ENCODE measurements around the gene ABCF2.
A peak's percentile ranks its signal among the peaks of the same experiment; 100 is the strongest.

Gene ABCF2

DNA sequence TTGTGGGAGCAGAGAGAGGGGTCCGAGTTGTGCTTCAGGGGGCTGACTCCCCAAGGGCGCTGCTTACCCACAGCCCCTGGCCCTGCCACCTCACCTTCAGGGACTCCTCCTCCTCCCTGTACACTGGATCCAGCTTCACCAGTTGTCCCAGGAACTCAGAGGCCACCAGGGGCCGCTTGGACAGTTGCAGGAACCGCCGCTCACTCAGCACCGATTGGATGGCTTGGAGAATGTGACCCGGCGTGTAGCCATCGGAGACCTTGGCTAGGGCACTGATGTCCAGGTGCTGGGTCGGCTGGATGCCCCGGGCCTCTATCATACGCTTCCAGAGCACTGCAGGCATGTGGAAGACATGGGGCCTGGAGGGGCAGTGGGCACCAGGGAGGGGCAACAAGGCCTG is 35.5 kb downstream of the ABCF2 start:
- no peak for DNase-seq

DNA sequence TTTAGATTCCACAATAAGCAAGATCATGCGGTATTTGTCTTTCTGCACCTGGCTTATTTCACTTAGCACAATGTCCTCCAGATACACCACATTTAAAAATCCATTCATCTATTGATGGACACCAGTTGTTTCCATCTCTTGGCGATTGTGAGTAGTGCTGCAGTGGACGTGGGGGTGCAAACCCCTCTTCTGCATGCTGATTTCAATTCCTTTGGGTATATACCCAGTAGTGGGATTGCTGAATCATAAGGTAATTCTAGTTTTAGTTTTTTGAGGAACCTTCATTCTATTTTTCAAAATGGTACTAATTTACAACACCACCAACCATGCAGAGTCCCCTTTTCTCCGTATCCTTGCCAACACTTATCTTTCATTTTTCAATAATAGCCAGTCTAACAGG is 38.0 kb downstream of the ABCF2 start:
- DNase-seq = no peak

DNA sequence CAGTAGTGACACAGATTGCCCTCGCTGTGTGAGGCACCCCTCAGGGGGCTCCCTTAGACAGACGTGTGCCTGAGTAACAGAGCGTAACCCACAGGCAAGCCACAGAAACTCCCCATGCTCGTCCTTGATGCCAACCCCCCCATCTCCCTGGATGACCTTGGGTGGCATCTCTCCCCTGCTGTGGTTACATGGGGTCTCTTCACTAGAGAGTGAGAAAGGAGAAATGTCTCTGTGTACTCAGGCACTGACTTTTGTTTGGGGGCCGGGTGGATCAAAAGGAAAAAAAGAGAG is 38.8 kb downstream of the ABCF2 start:
- DNase-seq = no peak

DNA sequence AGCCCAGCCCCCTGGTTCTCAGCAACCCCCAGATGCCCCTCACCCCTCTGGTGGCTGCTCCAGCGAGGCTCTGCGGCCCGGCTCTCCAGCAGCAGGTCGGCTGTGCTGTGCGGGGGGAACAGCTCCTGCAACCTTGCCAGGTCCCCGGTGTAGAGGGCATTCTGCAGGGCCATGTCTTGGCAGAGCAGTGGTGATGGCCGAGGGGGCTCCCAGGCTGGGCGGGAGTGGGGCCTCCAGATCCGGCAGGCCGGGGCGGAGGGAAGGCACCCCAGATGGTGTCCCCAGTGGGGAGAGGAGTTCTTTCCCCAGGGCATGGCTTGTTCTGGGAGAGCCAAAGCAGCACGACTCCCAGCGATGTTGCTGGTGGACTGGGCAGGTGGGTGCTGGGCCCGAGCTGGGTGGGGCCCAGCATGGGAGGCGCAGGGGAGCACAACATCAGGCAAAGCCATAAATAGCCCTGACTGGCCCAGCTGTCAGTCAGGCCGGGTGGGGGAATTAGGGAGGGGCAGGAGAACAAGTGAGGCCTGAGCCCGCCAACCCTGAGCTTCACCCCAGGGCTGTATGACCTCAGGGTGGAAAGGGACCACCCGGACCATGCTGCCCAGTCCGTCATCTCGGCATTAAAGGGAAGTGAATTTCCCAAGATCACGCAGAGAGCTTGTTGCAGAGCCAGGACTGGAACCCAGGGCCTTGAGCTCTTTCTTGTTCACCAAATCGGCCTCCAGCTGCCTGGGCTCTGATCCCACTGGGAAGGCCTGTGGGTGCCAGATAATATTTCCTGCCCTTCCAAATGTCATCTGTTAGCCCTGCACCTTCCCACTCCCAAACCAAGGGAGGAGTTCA is 39.4 kb downstream of the ABCF2 start:
- no peak for DNase-seq

DNA sequence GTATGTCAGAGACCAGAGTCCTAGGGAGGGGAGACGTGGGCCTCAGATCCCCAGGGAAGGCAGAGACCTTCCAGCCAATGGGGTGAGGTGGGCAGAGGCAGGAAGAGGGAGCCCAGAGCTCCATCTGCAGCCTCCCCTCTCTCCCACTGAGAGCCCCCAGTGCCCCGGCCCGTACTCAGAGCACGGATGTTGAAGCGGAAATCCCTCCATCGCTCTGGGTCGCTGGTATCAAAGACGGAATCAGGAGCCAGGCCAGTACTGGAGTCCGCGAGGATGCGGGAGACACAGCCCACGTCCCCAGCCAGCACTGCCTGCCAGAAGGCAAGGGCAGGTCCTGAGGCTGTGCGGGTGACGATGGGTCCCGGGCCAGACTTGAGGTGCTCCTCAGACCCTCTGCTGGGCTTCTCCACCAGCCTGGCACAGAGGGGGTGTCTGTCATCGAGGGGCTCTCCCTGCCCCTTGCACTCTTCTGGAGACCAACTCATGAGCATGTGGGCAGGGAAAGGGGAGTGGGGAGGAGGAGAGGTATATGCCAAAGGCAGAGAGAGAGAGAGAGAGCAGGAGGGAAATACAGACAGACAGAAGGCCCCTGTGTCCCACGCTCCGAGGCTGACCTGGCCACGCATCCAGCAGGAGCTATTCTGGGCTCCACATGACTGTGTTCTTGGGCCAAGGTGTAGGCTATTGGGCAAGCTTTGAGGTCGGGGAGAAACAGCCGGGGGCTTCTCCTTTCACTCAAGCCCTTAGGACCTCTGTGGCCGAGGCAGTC is 40.2 kb downstream of the ABCF2 start, which contains the start of gene ASB10:
Gene ASB10, minus strand, starts transcription at position 611 of the 769 bp plus-strand sequence. Its CDS starts 120 bp downstream, at position 491.
- no peak for DNase-seq

DNA sequence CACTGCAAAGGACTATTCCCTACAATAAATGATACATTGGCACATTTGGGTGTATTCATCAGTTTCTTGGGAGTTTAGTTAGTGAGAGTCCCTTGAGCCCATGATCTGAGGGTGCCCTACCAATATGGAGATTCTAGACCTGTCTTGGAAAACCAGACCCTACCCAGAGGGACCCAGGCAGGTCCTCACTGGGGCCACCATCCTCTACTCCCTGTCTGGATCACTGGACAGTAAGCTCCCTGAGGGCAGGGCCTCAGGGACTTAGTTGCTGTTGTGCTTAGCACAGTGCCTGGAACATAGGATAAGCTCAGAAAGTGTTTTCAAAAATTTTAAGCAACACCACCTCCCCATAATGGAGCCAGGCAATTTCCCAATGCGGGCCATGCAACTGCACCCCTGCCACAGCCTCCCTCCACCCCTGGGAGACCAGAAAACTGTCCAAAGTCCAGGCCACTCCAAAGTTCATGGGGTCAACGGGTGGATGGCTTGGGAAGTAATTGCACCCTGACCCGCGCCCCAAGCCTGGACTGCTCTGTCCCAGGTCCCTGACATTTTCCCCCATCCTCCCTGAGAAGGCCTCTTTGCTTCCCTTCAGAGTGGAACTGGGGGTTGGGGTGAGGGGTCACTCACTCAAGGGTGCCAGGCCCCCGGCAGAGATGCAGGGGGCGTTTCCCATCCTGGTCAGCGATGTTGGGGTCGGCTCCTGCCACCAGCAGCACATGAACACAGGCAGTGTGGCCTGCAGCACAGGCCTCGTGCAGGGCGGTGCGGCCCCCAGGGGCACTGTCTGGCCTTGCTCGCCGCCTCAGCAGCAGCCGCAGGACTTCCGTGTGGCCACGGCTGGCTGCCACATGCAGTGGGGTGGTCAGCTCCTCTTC is 41.0 kb downstream of the ABCF2 start:
- no peak for DNase-seq

DNA sequence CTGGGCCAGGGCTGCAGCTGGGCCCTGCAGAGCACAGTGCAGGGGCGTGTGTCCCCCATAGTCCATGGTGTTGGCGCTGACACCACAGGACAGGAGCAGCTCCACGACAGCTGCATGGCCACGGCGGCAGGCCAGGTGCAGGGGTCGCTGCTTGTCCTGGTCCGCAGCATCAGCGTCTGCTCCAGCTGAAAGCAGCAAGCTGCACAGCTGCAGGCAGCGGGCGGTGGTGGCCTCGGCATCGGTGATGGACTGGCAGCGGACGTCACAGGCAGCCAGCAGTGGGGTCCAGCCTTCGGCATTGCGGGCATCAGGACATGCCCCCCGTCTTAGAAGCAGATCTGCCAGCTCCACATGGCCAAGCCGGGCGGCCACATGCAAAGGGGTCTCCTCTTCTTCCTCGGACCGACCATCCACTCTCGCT is 46.0 kb downstream of the ABCF2 start:
- no peak for DNase-seq

DNA sequence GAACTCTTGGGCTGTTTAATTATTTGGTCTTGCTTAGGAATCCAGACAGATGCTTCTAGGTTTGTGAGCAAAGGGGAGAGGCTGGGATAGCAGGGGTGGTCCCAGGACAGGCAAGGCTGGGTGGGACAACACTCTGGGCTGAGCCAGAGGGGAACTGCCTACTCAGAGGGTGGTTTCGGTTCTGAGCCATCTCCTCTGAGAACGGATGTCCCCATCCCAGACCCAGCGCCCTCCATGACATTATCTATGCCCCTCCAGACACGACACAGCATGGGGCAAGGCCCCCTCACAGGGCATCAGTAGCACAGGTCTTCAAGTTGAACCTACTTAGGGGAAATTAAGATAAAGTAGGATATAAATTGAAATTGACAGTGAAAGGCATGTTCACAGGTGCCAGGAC is 47.1 kb downstream of the ABCF2 start:
- no peak for DNase-seq

DNA sequence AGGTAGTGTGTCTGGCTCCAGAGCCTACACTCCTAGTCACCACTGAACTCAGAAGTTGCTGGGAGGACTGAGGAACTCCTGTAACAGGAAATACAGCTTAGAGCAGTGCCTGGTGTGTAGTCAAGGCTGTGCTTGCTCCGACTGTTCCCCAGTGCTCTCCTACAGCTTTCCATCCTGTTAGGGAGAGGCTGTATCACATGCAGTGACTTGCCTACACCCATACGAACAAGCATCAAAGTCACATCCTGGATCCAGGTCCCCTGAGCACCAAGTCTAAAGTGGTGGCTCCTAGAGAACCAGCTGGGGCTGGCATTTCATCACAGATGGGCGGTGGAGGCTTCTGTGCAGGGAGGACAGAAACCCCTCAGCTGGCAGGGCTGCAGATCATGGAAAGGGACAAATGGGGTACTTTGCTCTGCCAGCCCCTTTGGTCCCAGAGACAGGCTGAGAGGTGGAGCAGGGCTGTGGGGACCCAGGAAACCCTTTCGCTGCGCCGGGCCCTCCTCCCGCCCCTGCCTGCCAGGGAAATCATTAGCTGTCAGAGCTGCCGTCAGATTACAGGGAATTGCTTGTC is 47.6 kb downstream of the ABCF2 start:
- DNase-seq = no peak

DNA sequence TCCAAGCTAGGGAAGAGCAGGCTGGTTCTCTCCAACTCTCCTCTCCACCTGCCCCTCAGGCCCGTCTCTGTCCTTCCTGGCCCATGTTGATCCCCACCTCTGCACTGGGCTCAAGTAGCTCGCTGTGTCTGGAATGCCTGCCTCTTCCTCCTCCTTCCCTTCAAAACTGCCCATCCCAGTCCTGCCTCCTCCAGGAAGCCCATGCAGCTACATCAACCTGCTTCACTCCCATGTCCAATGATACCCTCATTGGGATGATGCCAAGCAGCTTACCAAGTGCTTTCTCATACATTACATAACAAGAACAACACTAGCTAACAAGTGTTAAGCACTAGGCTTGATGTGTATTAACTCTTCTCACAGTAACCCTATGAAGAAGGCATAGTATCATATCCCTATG is 48.2 kb downstream of the ABCF2 start:
- DNase-seq = no peak

DNA sequence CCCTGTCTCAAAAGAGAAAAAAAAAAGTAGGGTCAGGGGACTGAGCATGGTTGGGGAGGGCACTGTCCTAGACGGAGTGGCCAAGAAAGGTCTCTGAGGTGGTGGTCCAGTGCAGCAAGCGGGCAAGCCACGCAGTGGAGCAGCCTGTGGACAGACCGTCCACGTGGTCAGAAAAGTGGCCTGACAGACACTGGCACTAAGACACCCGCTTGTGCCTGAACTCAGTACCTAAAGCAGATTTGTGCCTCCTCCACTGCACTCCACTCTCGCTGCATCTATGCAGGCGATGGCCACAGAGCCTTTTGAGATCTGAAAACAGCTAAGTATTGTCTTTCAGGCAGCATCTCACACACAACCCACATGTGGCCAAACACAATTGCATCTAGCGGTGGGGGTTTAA is 48.8 kb downstream of the ABCF2 start:
- no peak for DNase-seq

DNA sequence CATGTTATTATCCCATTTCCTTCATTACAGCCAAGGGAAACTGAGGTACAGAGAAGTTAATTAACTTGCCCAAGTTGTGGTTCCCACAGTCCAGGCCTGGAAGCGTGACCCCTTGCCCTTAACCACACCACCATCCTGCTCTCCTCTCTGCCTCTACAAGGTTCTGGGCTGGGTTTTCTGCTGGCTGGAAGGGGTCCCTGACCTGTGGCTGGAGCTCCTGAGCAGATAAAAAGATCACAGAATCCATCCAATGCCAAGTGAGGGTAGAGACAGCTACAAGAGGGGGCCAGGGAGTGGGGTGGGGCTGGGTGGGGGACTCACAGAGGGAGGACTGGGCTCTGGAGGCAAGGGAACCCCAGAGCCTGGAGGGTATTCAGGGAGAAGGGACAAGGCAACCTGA is 49.7 kb downstream of the ABCF2 start:
- DNase-seq = no peak

DNA sequence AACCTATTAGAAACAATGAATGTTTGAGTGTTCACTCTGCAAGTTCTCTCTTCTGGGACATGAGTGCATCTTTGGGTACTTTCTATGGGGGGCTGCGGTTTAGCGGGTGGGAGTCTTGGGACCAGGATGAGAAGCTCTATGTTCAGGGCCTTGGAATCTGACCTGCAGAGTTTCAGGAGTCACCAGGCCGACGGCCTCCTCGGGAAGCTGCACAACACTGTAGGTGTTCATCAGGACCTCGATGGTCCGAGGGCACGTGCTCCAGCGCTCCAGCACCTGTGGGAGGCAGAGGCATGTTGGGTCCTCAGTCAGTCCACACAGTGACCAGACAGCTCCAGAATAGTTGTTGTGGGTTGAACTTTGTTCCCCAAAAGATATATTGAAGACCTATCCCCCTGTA is 50.6 kb downstream of the ABCF2 start:
- DNase-seq = no peak

DNA sequence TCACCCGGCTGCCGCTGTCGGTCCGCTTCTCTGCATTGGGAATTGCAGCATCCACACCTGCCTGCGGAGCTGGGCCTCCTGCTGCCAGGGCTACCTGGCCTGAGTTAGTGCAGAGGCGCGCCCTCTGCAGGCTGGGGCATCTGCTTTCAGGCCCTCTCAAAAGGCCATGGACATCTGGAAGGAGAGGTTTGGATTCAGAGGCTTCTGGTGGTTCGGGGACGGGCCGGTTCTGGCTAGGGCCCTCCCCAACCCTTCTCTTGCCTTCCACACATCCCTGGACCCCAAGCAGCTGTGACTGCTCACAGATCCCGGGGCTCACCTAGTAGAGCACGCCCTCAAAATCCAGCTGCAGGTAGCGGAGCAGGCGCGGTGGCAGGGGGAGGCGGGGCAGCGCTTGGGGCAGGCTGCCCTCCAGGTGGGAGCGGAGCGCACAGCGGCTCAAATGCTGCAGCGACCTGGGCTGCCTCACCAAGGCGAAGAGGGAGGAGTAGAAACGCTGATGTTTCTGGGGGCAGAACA is 51.2 kb downstream of the ABCF2 start:
- DNase-seq = no peak

DNA sequence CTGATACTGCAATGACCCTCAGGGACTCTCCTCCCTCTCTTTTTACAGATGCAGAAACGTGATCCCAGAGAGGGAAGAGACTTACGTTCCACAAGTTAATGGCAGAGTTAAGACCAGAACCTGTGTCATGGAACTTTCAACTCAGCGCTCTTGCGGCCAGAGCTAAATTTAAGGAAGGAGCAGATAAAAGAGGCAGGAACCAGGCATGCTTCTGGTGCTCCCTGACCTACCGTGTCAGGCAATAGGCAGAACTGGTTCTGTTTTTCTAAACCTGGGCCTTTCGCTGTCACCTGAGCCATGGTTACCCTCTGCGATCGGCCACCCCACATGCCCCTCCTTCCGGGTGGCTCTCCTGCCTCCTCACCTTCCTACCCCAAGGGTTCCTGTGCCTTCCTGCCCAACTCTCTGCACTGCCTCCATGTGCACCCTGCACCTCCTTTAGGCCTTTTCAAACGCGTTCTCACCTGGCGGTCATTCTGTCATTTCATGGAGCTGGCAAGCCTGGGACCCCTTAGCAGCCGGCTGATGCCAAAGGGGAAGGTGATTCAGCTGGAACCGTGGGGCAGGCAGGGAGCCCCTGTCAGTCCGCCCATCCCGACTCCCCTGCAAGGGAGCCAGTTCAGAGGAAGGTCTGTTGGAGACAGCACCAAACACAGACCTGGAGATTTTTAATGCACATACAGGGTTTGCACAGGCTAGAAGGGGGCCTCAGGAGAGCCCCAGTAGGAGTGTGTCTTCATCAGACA is 51.8 kb downstream of the ABCF2 start:
- no peak for DNase-seq

DNA sequence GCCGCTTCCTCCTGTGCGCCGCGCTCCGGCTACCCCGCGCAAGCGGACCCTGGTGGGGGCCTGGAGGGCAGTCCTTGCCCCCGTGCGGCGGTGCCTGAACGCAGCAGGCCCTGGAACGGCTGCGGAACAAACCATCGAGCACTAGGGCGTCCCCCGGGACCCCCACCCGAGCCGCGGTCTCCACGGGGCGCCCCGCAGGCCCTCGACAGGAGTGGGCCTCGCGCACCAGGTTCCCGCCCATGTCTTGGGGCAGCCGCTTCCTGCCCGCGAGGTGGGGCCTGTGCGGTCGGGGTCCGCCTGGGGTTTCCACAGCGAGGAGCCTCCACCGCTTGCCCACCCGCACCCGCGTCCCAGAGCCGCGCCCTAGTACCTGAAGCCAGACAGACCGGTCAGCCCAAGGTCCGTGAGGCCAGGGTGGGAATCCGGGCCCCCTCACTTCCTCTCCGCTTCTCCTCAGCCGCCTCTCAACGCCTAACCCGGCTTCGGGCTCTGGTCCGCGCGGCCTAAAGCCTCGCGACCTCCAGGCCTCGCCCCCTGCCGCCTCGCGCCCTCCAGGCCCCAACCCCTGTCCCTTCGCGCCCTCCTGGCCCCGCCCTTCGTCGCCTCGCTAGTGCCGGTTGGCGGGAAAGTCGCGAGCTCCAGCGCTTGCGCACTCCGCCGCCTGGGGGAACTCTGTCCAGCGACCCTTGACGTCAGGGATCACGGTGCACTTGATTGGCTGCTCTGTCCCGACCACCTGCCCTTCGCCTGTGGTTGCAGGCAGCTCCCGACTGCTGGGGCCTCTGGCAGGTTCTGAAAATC is 52.6 kb downstream of the ABCF2 start:
- no peak for DNase-seq

DNA sequence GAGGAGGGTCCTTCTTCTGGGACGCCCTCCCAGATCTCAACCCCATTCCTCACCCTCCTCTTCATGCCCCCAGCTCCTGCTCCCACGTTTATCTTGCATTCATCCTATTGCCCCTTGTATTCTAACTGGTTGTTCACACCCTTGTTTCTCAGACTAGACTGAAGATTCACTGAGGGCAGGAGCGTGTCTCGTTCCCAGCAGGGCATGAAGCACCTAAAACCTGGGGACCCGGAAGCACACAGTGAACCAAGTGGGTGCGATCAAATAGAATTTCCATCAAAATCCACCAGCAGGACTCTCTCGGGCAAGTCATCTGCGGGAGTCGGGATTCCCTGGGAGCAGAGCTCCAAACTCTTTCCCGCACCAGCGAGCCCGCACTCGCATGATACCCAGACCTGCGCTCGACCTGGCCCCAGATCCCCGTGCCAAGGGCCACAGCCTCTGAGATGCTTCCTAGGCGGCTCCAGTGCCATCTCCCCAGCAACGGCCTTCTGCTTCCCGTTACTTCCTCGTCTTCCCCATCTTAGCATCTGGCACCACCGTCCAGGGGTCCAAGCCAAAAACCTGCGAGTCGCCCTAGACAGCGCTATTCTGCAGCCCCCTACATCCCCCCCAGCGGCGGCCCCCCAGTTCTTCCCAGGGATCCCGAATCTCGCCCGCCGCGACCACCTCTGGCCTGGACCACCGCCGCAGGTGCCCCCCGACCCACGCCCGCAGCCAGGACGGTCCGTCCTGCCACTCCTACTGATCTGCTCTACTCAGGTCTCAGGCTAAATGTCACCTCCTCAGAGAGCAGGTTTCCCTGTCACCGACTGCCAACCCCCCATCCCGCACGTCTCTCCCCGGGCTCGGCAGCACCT is 53.4 kb downstream of the ABCF2 start:
- no peak for DNase-seq

DNA sequence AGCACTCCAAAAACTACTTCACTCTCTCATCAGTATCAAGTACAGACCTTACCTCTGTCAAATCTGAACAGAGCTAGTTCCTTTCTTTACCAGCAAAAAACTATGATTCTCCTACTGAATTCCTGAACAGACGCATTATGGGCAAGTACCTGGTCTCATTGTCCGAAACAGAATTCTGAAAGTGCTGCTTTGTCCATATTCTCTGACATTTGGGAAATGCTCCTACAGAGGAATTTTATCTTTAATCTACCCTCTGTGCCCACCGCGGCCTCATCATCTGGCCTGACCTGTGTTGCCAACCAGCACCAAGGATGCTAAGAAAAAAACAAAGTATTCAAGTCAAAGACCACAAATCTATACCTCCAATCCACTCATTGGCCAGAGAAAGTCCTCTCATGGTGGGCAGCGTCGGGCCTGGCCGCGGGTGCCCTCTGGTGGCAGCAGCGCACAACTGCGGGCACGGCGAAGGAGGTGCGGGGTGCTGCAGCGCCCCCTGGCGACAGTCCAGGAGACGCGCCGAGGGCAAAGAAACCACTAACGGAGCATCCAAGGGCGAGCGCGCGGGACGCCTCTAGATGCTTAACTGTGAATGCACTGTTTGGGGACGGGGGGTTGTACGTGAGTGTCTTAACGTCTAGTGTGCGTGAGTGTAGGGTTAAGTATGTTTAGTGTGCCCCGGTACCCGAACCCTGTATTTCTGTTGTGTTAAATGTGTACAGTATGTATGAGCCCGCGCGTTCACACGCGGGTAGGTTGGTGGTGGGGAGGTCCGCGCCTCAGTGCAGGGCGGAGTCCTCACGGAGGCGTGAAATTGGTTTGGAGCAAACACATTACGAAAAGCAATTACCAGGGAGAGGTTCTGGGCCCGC is 54.5 kb downstream of the ABCF2 start:
- peak; percentile 77 for DNase-seq

DNA sequence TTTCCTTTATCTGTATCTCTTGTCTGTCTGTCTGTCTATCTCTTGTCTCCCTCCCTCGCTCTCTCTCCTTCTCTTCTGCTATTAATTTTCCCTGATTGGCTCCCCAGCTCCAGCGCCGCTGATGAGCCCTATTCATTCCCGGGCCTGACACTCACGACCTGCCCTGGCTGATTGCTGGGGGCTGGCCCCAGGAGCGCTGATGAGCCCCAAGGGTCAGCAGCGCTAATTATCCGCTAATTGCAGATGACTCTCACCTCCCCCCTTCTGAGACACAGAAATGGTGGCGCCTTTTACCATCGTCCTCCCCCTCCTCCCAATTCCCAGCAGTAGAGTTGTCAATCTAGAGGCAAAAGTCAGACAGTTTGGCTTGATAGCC is 58.2 kb downstream of the ABCF2 start:
- DNase-seq = no peak
